ACC112 (cell line): ENCODE data around the gene KSR1.

Experiments used
- H2AFZ ChIP-seq: fragments of 200-600 bp; sonication (generic); one replicate; pipeline ENCODE4 v1.6.0; 2017; ENCODE audit warnings: antibody characterized with exemption, low read length; ENCODE audit not compliant: unreplicated experiment
- H3K27ac ChIP-seq: fragments of 200-600 bp; sonication (generic); 2 replicates; pipeline ENCODE4 v1.5.1; 2014; ENCODE audit warnings: low read depth, mild to moderate bottlenecking, antibody characterized with exemption, low read length, moderate library complexity
- H3K27me3 ChIP-seq: fragments of 200-600 bp; sonication (generic); 2 replicates; pipeline ENCODE4 v1.6.1; 2014; ENCODE audit warnings: mild to moderate bottlenecking, antibody characterized with exemption, low read length, moderate library complexity, mixed read lengths; ENCODE audit not compliant: insufficient read depth
- H3K36me3 ChIP-seq: fragments of 200-600 bp; sonication (generic); 2 replicates; pipeline ENCODE4 v1.6.1; 2016; ENCODE audit warnings: mild to moderate bottlenecking, antibody characterized with exemption, low read length, moderate library complexity, mixed read lengths; ENCODE audit not compliant: insufficient read depth
- H3K4me1 ChIP-seq: fragments of 200-600 bp; sonication (generic); one replicate; pipeline ENCODE4 v1.6.1; 2016; ENCODE audit warnings: low read length, mixed read lengths; ENCODE audit not compliant: insufficient read depth, unreplicated experiment, control insufficient read depth
- H3K4me3 ChIP-seq: fragments of 200-600 bp; sonication (generic); 2 replicates; pipeline ENCODE4 v1.5.1; 2014; ENCODE audit warnings: mild to moderate bottlenecking, low read depth, low read length
- H3K79me2 ChIP-seq: fragments of 200-600 bp; sonication (generic); one replicate; pipeline ENCODE4 v1.6.0; 2016; ENCODE audit warnings: low read length; ENCODE audit not compliant: control insufficient read depth, unreplicated experiment, insufficient read depth

Gene KSR1

GRCh38 chr17:27519550-27519949 lies 63.3 kb downstream of the KSR1 start:
- no peak overlapping the region for H2AFZ ChIP-seq
- no peaks in the 10 kb centered on the region for H3K4me1 ChIP-seq
- no peaks in the 10 kb centered on the region for H3K27me3 ChIP-seq
- no peaks in the 10 kb centered on the region for H3K36me3 ChIP-seq
- H3K4me3 ChIP-seq: no peak overlapping the region
- H3K27ac ChIP-seq: no peak overlapping the region
- no peaks in the 10 kb centered on the region for H3K79me2 ChIP-seq

- Histone ChIP-seq H3K4me1 (no peaks in the 10 kb centered on the region), H3K79me2 (no peaks in the 10 kb centered on the region), H3K27me3 (no peaks in the 10 kb centered on the region), H3K4me3 (no peak overlapping the region), H3K27ac (no peak overlapping the region), H3K36me3 (no peaks in the 10 kb centered on the region), H2AFZ (no peak overlapping the region)
Observed at GRCh38 chr17:27520491-27521185, 64.4 kb downstream of the KSR1 start.

- H3K4me3 ChIP-seq: no peak overlapping the region
- H2AFZ ChIP-seq: no peak overlapping the region
- no peaks in the 10 kb centered on the region for H3K36me3 ChIP-seq
- no peaks in the 10 kb centered on the region for H3K4me1 ChIP-seq
- no peaks in the 10 kb centered on the region for H3K27me3 ChIP-seq
- H3K27ac ChIP-seq: no peak overlapping the region
- no peaks in the 10 kb centered on the region for H3K79me2 ChIP-seq
Observed at GRCh38 chr17:27521281-27522027, 65.2 kb downstream of the KSR1 start.

GRCh38 chr17:27522028-27522635 lies 65.9 kb downstream of the KSR1 start:
- H3K27me3 ChIP-seq: no peaks in the 10 kb centered on the region
- H3K4me1 ChIP-seq: no peaks in the 10 kb centered on the region
- no peak overlapping the region for H2AFZ ChIP-seq
- no peak overlapping the region for H3K27ac ChIP-seq
- H3K79me2 ChIP-seq: no peaks in the 10 kb centered on the region
- H3K4me3 ChIP-seq: no peak overlapping the region
- H3K36me3 ChIP-seq: no peaks in the 10 kb centered on the region

GRCh38 chr17:27523712-27524111 lies 67.5 kb downstream of the KSR1 start:
- no peak overlapping the region for H2AFZ ChIP-seq
- no peaks in the 10 kb centered on the region for H3K4me1 ChIP-seq
- no peaks in the 10 kb centered on the region for H3K79me2 ChIP-seq
- H3K36me3 ChIP-seq: no peaks in the 10 kb centered on the region
- no peaks in the 10 kb centered on the region for H3K27me3 ChIP-seq
- H3K4me3 ChIP-seq: no peak overlapping the region
- no peak overlapping the region for H3K27ac ChIP-seq

GRCh38 chr17:27524594-27524993 lies 68.3 kb downstream of the KSR1 start:
- H2AFZ ChIP-seq: no peak overlapping the region
- H3K4me3 ChIP-seq: no peak overlapping the region
- H3K27ac ChIP-seq: no peak overlapping the region
- no peaks in the 10 kb centered on the region for H3K27me3 ChIP-seq
- no peaks in the 10 kb centered on the region for H3K4me1 ChIP-seq
- H3K36me3 ChIP-seq: no peaks in the 10 kb centered on the region
- H3K79me2 ChIP-seq: no peaks in the 10 kb centered on the region

GRCh38 chr17:27525316-27525715 lies 69.1 kb downstream of the KSR1 start:
- no peaks in the 10 kb centered on the region for H3K27me3 ChIP-seq
- no peak overlapping the region for H3K27ac ChIP-seq
- H3K79me2 ChIP-seq: no peaks in the 10 kb centered on the region
- H3K36me3 ChIP-seq: no peaks in the 10 kb centered on the region
- no peak overlapping the region for H3K4me3 ChIP-seq
- no peak overlapping the region for H2AFZ ChIP-seq
- H3K4me1 ChIP-seq: no peaks in the 10 kb centered on the region

- Histone ChIP-seq H3K27me3 (no peaks in the 10 kb centered on the region), H3K4me3 (peak overlapping the region; percentile 21; the same call in 1 of the 2 replicates), H3K36me3 (no peaks in the 10 kb centered on the region), H3K79me2 (no peaks in the 10 kb centered on the region), H2AFZ (no peak overlapping the region), H3K27ac (no peak overlapping the region), H3K4me1 (no peaks in the 10 kb centered on the region)
Observed at GRCh38 chr17:27525836-27526603, 69.8 kb downstream of the KSR1 start.

GRCh38 chr17:27526604-27527002 lies 70.4 kb downstream of the KSR1 start:
- Histone ChIP-seq H3K4me3 (peak overlapping the region; percentile 21; the same call in 1 of the 2 replicates), H3K4me1 (peaks cover 4% of the 10 kb centered on the region), H3K36me3 (no peaks in the 10 kb centered on the region), H3K27ac (no peak overlapping the region), H2AFZ (no peak overlapping the region), H3K27me3 (no peaks in the 10 kb centered on the region), H3K79me2 (no peaks in the 10 kb centered on the region)

- H3K36me3 ChIP-seq: no peaks in the 10 kb centered on the region
- H3K27ac ChIP-seq: no peak overlapping the region
- no peak overlapping the region for H2AFZ ChIP-seq
- H3K27me3 ChIP-seq: no peaks in the 10 kb centered on the region
- H3K4me1 ChIP-seq: peaks cover 12% of the 10 kb centered on the region
- H3K4me3 ChIP-seq: no peak overlapping the region
- H3K79me2 ChIP-seq: no peaks in the 10 kb centered on the region
Observed at GRCh38 chr17:27529230-27529796, 73.1 kb downstream of the KSR1 start.
